Measurements from ENCODE around the gene HENMT1. TPM values are rescaled to one million over a fixed set of nuclear protein-coding genes. Genes with fewer than 3 reads are reported as not detected.
A peak's percentile ranks its signal among the peaks of the same experiment; 100 is the strongest.

Gene HENMT1
- total and polyA plus RNA-seq, 2 donors, result 21.7 to 28.3 TPM

DNA sequence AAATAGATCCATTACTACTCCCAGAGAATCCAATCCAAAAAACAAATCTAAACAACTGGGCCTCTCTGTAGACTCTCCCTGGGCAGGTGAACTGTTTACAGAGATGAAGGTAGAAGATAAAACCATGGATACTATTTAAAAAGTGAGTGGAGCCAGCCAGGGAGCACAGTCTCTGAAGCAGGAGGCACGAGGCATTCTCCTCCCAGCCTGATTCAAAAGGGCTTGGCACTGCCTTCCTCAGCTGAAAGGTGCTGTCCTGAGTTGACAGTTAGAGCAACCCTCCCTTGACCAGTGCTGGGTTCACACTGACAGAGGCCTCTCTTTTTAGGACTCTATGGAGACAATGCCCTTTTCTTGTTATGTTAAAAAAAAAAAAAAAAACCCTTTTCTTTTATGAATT lies 36.8 kb downstream of the HENMT1 start:
- Histone ChIP-seq H3K9me3 (ENCODE audit: control insufficient read depth in 2 of 2, insufficient read depth in 1 of 2, low read length in 1 of 2) (no peaks in the 10 kb centered on the region), H3K4me1 (ENCODE audit: control insufficient read depth in 2 of 2, insufficient read depth in 2 of 2, low read length in 2 of 2) (no peaks in the 10 kb centered on the region), H3K4me3 (ENCODE audit: low read length in 2 of 2) (no peak overlapping the region), H3K27ac (ENCODE audit: low read depth in 1 of 2, low read length in 1 of 2) (no peak overlapping the region), H3K27me3 (ENCODE audit: control insufficient read depth in 2 of 2, insufficient read depth in 1 of 2, low read length in 1 of 2) (no peaks in the 10 kb centered on the region), H3K36me3 (ENCODE audit: control insufficient read depth in 2 of 2, insufficient read depth in 2 of 2, low read length in 1 of 2) (peaks cover 0 to 10% of the 10 kb centered on the region in 2 donors)
- WGBS, result 100% methylated on average over 1 of the region's 1 CpG
- DNase-seq (ENCODE audit: low read depth in 6 of 9, low spot score in 9 of 9), result no peak

DNA sequence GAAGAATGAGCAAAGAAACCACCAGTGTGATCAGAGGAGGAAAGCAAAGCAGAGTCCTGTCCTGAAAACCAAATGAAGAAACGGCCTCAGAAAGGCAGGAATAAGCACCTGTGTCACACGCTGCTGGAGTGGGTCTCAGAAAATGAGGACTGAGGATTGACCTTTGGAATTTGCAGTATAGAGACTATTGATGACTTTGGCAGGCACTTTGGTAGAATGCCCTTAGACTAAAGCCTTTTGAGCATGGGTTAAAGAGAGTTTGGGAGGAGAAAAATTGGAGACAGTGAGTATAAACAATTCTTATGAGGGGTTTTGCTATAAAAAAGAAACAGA lies 43.2 kb downstream of the HENMT1 start:
- no peaks in the 10 kb centered on the region for H3K27me3 ChIP-seq (ENCODE audit: control insufficient read depth in 2 of 2, insufficient read depth in 1 of 2, low read length in 1 of 2)
- no peaks in the 10 kb centered on the region for H3K4me1 ChIP-seq (ENCODE audit: control insufficient read depth in 2 of 2, insufficient read depth in 2 of 2, low read length in 2 of 2)
- no peak overlapping the region for H3K4me3 ChIP-seq (ENCODE audit: low read length in 2 of 2)
- DNase-seq (ENCODE audit: low read depth in 6 of 9, low spot score in 9 of 9), result no peak
- WGBS, result 98% methylated on average over 2 of the region's 2 CpGs
- H3K27ac ChIP-seq (ENCODE audit: low read depth in 1 of 2, low read length in 1 of 2), result no peak overlapping the region
- no peaks in the 10 kb centered on the region for H3K9me3 ChIP-seq (ENCODE audit: control insufficient read depth in 2 of 2, insufficient read depth in 1 of 2, low read length in 1 of 2)
- H3K36me3 ChIP-seq (ENCODE audit: control insufficient read depth in 2 of 2, insufficient read depth in 2 of 2, low read length in 1 of 2), result peaks cover 0 to 11% of the 10 kb centered on the region in 2 donors

DNA sequence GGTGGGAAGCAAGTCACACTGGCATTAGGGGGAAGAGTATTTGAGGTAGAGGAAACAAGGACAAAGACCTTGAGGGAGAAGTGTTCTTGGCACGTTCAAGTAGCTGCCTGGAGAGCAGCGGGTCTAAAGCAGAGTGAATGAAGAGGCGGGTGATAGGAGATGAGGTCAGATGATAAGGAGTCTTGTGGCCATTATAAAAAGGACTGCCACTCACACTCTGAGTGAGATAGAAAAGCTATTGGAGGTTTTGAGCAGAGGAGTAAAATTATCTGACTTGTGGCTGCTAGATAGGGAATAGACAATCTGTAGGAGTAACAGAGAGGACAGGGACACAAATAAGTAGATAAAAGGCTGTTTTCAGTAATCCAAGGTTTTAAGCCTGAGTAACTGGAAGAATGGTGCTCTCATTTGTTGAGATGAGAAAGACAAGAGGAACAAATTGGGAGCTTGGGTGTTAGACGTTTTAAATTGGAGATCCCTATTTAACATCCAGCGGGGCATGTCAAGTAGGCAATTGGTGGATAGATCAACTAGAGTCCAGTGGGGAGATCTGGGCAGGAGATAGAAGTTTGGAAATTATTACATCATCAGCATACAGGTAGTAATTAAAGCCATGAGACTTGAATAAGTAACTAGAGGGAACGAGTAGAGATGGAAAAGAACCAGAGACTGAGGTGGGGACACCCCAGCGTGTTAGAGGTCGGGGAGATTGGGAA lies 43.7 kb downstream of the HENMT1 start:
- Histone ChIP-seq H3K27ac (ENCODE audit: low read depth in 1 of 2, low read length in 1 of 2) (no peak overlapping the region), H3K27me3 (ENCODE audit: control insufficient read depth in 2 of 2, insufficient read depth in 1 of 2, low read length in 1 of 2) (no peaks in the 10 kb centered on the region), H3K4me1 (ENCODE audit: control insufficient read depth in 2 of 2, insufficient read depth in 2 of 2, low read length in 2 of 2) (no peaks in the 10 kb centered on the region), H3K4me3 (ENCODE audit: low read length in 2 of 2) (no peak overlapping the region), H3K36me3 (ENCODE audit: control insufficient read depth in 2 of 2, insufficient read depth in 2 of 2, low read length in 1 of 2) (peaks cover 0 to 11% of the 10 kb centered on the region in 2 donors), H3K9me3 (ENCODE audit: control insufficient read depth in 2 of 2, insufficient read depth in 1 of 2, low read length in 1 of 2) (no peaks in the 10 kb centered on the region)
- DNase-seq (ENCODE audit: low read depth in 6 of 9, low spot score in 9 of 9), result no peak
- 98% methylated on average over 8 of the region's 8 CpGs for WGBS

DNA sequence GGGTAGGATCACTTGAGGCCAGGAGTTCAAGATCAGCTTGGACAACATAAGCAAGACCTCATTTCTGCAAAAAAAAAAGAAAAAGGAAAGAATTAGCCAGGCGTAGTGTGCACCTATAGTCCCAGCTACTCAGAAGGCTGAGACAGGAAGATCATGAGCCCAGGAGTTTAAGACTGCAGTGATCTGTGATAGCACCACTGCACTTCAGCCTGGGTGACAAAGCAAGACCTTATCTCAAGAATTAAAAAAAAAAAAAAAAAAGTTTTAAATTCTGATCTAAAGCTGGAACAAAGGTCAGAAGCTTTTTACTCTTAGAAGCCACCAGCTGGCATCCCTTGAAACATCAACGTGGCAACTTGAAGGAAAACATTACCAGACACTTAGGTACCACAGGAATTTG lies 45.3 kb downstream of the HENMT1 start:
- Histone ChIP-seq H3K27ac (ENCODE audit: low read depth in 1 of 2, low read length in 1 of 2) (no peak overlapping the region), H3K27me3 (ENCODE audit: control insufficient read depth in 2 of 2, insufficient read depth in 1 of 2, low read length in 1 of 2) (no peaks in the 10 kb centered on the region), H3K36me3 (ENCODE audit: control insufficient read depth in 2 of 2, insufficient read depth in 2 of 2, low read length in 1 of 2) (peaks cover 0 to 8% of the 10 kb centered on the region in 2 donors), H3K4me3 (ENCODE audit: low read length in 2 of 2) (no peak overlapping the region), H3K4me1 (ENCODE audit: control insufficient read depth in 2 of 2, insufficient read depth in 2 of 2, low read length in 2 of 2) (no peaks in the 10 kb centered on the region), H3K9me3 (ENCODE audit: control insufficient read depth in 2 of 2, insufficient read depth in 1 of 2, low read length in 1 of 2) (no peaks in the 10 kb centered on the region)
- no peak for DNase-seq (ENCODE audit: low read depth in 6 of 9, low spot score in 9 of 9)
- WGBS, result 69% methylated on average over 2 of the region's 2 CpGs

DNA sequence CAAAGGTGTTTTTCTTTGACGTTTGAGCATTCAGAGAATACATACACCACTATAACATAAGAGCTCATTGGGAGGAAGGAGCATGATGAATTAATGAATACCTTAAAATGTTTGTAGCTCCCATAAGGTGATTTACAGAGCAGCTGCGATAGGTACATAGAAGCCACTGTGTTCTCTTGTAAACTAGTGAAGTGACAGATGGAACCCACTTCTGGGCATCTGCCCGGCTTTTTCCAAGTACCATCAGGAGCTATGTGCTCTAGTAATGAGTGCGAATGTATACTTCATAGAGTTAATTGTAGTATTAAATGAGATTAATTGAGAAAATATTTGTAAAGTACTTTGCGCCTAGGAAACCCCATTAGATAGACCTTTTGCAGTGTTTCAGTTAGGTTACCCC lies 48.4 kb downstream of the HENMT1 start:
- Histone ChIP-seq H3K27me3 (ENCODE audit: control insufficient read depth in 2 of 2, insufficient read depth in 1 of 2, low read length in 1 of 2) (no peaks in the 10 kb centered on the region), H3K27ac (ENCODE audit: low read depth in 1 of 2, low read length in 1 of 2) (no peak overlapping the region), H3K9me3 (ENCODE audit: control insufficient read depth in 2 of 2, insufficient read depth in 1 of 2, low read length in 1 of 2) (no peaks in the 10 kb centered on the region), H3K4me3 (ENCODE audit: low read length in 2 of 2) (no peak overlapping the region), H3K36me3 (ENCODE audit: control insufficient read depth in 2 of 2, insufficient read depth in 2 of 2, low read length in 1 of 2) (peaks cover 5 to 7% of the 10 kb centered on the region in 2 donors), H3K4me1 (ENCODE audit: control insufficient read depth in 2 of 2, insufficient read depth in 2 of 2, low read length in 2 of 2) (no peaks in the 10 kb centered on the region)
- 89% methylated on average over 5 of the region's 5 CpGs for WGBS
- DNase-seq (ENCODE audit: low read depth in 6 of 9, low spot score in 9 of 9), result no peak

DNA sequence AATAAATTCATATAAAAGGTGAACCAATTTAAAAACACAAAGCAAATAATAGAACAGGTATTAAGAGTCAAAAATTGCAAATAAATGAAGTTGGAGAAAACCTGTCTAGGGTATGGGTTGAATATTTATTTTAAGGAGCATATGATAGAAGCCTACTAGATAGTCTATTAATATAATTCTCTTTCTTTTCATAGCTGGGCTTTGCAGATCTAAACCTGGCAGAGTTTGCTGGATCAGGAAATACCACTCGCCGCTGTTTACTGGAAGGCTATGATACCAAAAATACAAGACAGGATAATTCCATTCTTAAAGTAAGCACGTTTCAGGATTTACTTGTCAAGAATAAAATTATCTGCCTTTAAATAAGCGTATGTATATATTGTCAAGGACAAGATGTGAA lies 48.9 kb downstream of the HENMT1 start:
- Histone ChIP-seq H3K27me3 (ENCODE audit: control insufficient read depth in 2 of 2, insufficient read depth in 1 of 2, low read length in 1 of 2) (no peaks in the 10 kb centered on the region), H3K4me1 (ENCODE audit: control insufficient read depth in 2 of 2, insufficient read depth in 2 of 2, low read length in 2 of 2) (no peaks in the 10 kb centered on the region), H3K27ac (ENCODE audit: low read depth in 1 of 2, low read length in 1 of 2) (no peak overlapping the region), H3K9me3 (ENCODE audit: control insufficient read depth in 2 of 2, insufficient read depth in 1 of 2, low read length in 1 of 2) (no peaks in the 10 kb centered on the region), H3K4me3 (ENCODE audit: low read length in 2 of 2) (no peak overlapping the region), H3K36me3 (ENCODE audit: control insufficient read depth in 2 of 2, insufficient read depth in 2 of 2, low read length in 1 of 2) (peaks cover 7 to 8% of the 10 kb centered on the region in 2 donors)
- 85% methylated on average over 4 of the region's 4 CpGs for WGBS
- DNase-seq (ENCODE audit: low read depth in 6 of 9, low spot score in 9 of 9), result no peak

DNA sequence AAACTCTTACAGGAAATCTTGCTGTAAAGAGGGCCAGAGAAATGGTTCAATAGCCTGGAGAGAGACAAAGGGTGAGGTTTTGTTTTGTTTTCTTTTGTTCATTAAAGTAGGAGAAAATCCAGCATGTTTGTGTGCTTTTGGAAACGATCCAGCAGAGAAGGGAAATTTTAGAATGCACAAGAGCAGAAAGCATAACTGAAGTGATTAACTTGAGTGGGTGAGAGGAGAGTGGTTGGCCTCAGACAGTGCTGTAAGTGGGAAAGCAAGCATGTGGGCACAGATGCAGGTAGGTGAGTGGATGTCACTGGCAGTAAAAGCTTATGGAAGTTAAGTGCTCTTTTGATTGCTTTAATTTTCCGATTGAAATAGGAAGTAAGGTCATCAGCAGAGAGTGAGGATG lies 50.8 kb downstream of the HENMT1 start:
- peak in 1 of 9 donors; percentile 13 for DNase-seq (ENCODE audit: low read depth in 6 of 9, low spot score in 9 of 9)
- Histone ChIP-seq H3K9me3 (ENCODE audit: control insufficient read depth in 2 of 2, insufficient read depth in 1 of 2, low read length in 1 of 2) (no peaks in the 10 kb centered on the region), H3K4me3 (ENCODE audit: low read length in 2 of 2) (no peak overlapping the region), H3K27ac (ENCODE audit: low read depth in 1 of 2, low read length in 1 of 2) (no peak overlapping the region), H3K4me1 (ENCODE audit: control insufficient read depth in 2 of 2, insufficient read depth in 2 of 2, low read length in 2 of 2) (no peaks in the 10 kb centered on the region), H3K27me3 (ENCODE audit: control insufficient read depth in 2 of 2, insufficient read depth in 1 of 2, low read length in 1 of 2) (no peaks in the 10 kb centered on the region), H3K36me3 (ENCODE audit: control insufficient read depth in 2 of 2, insufficient read depth in 2 of 2, low read length in 1 of 2) (peaks cover 7 to 8% of the 10 kb centered on the region in 2 donors)
- WGBS, result 92% methylated on average over 2 of the region's 2 CpGs

DNA sequence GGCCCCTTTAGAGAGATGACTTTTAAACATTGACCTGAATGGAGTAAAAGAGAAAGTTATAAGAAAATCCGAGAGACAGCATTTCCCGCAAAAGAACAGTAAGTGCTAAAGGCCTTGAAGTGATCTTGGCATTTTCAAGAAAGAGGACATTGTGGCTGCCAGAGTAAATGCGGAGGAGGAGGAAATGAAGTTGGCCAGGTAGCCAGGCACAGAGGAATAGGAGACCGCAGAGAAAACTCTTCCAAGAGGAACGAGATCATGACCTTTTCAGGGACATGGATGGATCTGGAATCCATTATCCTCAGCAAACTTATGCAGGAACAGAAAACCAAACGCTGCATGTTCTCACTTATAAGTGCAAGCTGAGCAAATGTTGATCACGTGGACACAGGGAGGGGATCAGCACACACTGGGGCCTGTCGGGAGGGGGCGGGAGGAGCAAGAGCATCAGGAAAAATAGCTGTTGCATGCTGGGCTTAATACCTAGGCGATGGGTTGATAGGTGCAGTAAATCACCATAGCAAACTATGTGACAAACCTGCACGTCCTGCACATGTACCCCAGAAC lies 51.3 kb downstream of the HENMT1 start:
- peaks cover 7 to 8% of the 10 kb centered on the region in 2 donors for H3K36me3 ChIP-seq (ENCODE audit: control insufficient read depth in 2 of 2, insufficient read depth in 2 of 2, low read length in 1 of 2)
- H3K27me3 ChIP-seq (ENCODE audit: control insufficient read depth in 2 of 2, insufficient read depth in 1 of 2, low read length in 1 of 2), result no peaks in the 10 kb centered on the region
- no peak overlapping the region for H3K4me3 ChIP-seq (ENCODE audit: low read length in 2 of 2)
- WGBS, result 96% methylated on average over 11 of the region's 11 CpGs
- no peaks in the 10 kb centered on the region for H3K4me1 ChIP-seq (ENCODE audit: control insufficient read depth in 2 of 2, insufficient read depth in 2 of 2, low read length in 2 of 2)
- H3K9me3 ChIP-seq (ENCODE audit: control insufficient read depth in 2 of 2, insufficient read depth in 1 of 2, low read length in 1 of 2), result no peaks in the 10 kb centered on the region
- DNase-seq (ENCODE audit: low read depth in 6 of 9, low spot score in 9 of 9), result no peak
- peak overlapping the region in 1 of 2 donors; percentile 32 for H3K27ac ChIP-seq (ENCODE audit: low read depth in 1 of 2, low read length in 1 of 2)

DNA sequence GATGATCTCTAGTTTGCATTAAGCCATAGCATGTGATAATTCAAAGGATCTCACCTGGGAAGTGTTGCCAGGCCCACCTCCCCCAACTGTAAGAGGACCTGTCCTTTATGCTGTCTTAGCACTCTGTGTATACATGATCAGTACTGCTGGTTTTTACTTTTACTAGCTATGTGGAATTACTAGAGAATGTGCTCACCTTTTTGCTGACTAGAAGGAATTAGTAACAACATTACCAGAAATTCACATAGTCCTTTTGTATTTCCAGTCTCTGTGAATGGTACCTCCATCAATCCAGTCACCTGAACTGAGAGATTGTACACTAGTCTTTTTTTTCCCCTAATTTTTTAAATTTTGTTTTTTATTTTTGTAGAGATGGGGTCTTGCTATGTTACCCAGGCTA lies 54.4 kb downstream of the HENMT1 start:
- Histone ChIP-seq H3K4me1 (ENCODE audit: control insufficient read depth in 2 of 2, insufficient read depth in 2 of 2, low read length in 2 of 2) (no peaks in the 10 kb centered on the region), H3K27ac (ENCODE audit: low read depth in 1 of 2, low read length in 1 of 2) (no peak overlapping the region), H3K27me3 (ENCODE audit: control insufficient read depth in 2 of 2, insufficient read depth in 1 of 2, low read length in 1 of 2) (no peaks in the 10 kb centered on the region), H3K36me3 (ENCODE audit: control insufficient read depth in 2 of 2, insufficient read depth in 2 of 2, low read length in 1 of 2) (peaks cover 7 to 11% of the 10 kb centered on the region in 2 donors), H3K4me3 (ENCODE audit: low read length in 2 of 2) (no peak overlapping the region), H3K9me3 (ENCODE audit: control insufficient read depth in 2 of 2, insufficient read depth in 1 of 2, low read length in 1 of 2) (no peaks in the 10 kb centered on the region)
- no peak for DNase-seq (ENCODE audit: low read depth in 6 of 9, low spot score in 9 of 9)
